Endothelial cell of umbilical vein (primary cell): ENCODE data around the gene SPPL2B. TPM values are rescaled to one million over a fixed set of nuclear protein-coding genes. Genes with fewer than 3 reads are reported as not detected.
A peak's percentile ranks its signal among the peaks of the same experiment; 100 is the strongest.

Experiments used
- BruUV-seq: library from RNA; stranded (reverse); fragments of 400-500 nt; replicated peaks from 2 replicates; lab custom pipeline; 2021; lab: Mats Ljungman, UMichigan
- CTCF ChIA-PET: fragments of 300-600, 350-600 bp; sonication (Branson Sonifier 250); formaldehyde crosslinking; loops from one replicate; lab custom pipeline; 2021; ENCODE audit warnings: antibody characterized with exemption, inconsistent platforms; lab: Charles Lee
- POLR2A ChIA-PET: fragments of 300-600, 350-600 bp; sonication (Branson Sonifier 250); formaldehyde crosslinking; loops from one replicate; lab custom pipeline; 2021; ENCODE audit warnings: antibody characterized with exemption, inconsistent platforms; lab: Charles Lee
- DNase-seq: peaks from one replicate; pipeline ENCODE4 v3.0.0-alpha.2; 2011; ENCODE audit warnings: low read depth, low spot score
- FAIRE-seq: peaks from 2 replicates; lab custom pipeline; 2011; peaks lifted over from hg19 to GRCh38; lab: Jason Lieb, UNC
- H2AFZ ChIP-seq: 2 replicates; pipeline ENCODE4 v1.6.0; 2012; ENCODE audit warnings: low read depth, low read length, control low read depth, inconsistent platforms
- H3K27ac ChIP-seq: 2 replicates; pipeline ENCODE4 v1.5.1; 2011; ENCODE audit warnings: low read depth, mild to moderate bottlenecking, control low read depth, low read length, moderate library complexity; ENCODE audit not compliant: insufficient read depth
- H3K27me3 ChIP-seq, 2 experiments: 2 replicates each; pipeline versions ENCODE4 v1.6.0 to v1.6.1; 2011; ENCODE audit warnings: low read length in 2 of 2, mixed read lengths in 1 of 2; ENCODE audit not compliant: control insufficient read depth in 2 of 2, insufficient read depth in 2 of 2
- H3K36me3 ChIP-seq, 2 experiments: 2 replicates in 1 of 2; 3 replicates in 1 of 2; pipeline ENCODE4 v1.5.1; 2011; ENCODE audit warnings: low read length in 2 of 2, mild to moderate bottlenecking in 1 of 2, moderate library complexity in 1 of 2; ENCODE audit not compliant: control insufficient read depth in 2 of 2, insufficient read depth in 2 of 2; ENCODE audit errors: extremely low read depth in 1 of 2
- H3K4me1 ChIP-seq: 3 replicates; pipeline ENCODE4 v1.5.1; 2011; ENCODE audit warnings: mild to moderate bottlenecking, low read length; ENCODE audit not compliant: control insufficient read depth, insufficient read depth; ENCODE audit errors: extremely low read depth
- H3K4me2 ChIP-seq: 2 replicates; pipeline ENCODE4 v1.6.1; 2011; ENCODE audit warnings: low read length, control low read depth, mixed read lengths; ENCODE audit not compliant: insufficient read depth
- H3K4me3 ChIP-seq, 3 experiments: fragments of 200-600 bp in 1 of 3; sonication (generic), shearing (Covaris generic) in 1 of 3; replicated peaks in 1 of 3; 2 replicates each; pipeline ENCODE4 v1.5.1; 2011 to 2016; ENCODE audit warnings: control low read depth in 3 of 3, low read length in 3 of 3, mild to moderate bottlenecking in 2 of 3, inconsistent platforms in 1 of 3, low read depth in 1 of 3, moderate library complexity in 1 of 3; ENCODE audit not compliant: insufficient read depth in 1 of 3
- H3K79me2 ChIP-seq: 2 replicates; pipeline ENCODE4 v1.6.0; 2012; ENCODE audit warnings: low read length, inconsistent platforms; ENCODE audit not compliant: control insufficient read depth, insufficient read depth
- H3K9ac ChIP-seq: replicated peaks from 2 replicates; pipeline ENCODE3; 2011; ENCODE audit warnings: low read length, control low read depth; ENCODE audit not compliant: insufficient read depth; ENCODE audit errors: extremely low read depth
- H3K9me1 ChIP-seq: replicated peaks from 3 replicates; pipeline ENCODE4 v1.6.0; 2011; ENCODE audit warnings: mild to moderate bottlenecking, low read length; ENCODE audit not compliant: control insufficient read depth, insufficient read depth; ENCODE audit errors: extremely low read depth
- H3K9me3 ChIP-seq: replicated peaks from 2 replicates; pipeline ENCODE4 v1.5.1; 2012; ENCODE audit warnings: low read length, inconsistent platforms; ENCODE audit not compliant: control insufficient read depth, insufficient read depth
- H4K20me1 ChIP-seq: replicated peaks from 2 replicates; pipeline ENCODE3; 2011; ENCODE audit warnings: mild to moderate bottlenecking, low read length; ENCODE audit not compliant: control insufficient read depth, insufficient read depth; ENCODE audit errors: extremely low read depth
- CTCF ChIP-seq, 2 donors: IDR thresholded peaks; 1 replicate in 1 of 2; 2 replicates in 1 of 2; pipeline ENCODE4 v1.5.1; 2011; ENCODE audit warnings: low read length in 2 of 2, mild to moderate bottlenecking in 2 of 2, moderate library complexity in 2 of 2, control low read depth in 1 of 2, inconsistent platforms in 1 of 2, low read depth in 1 of 2; ENCODE audit not compliant: insufficient read depth in 1 of 2; ENCODE audit errors: extremely low read depth in 1 of 2
- EZH2 ChIP-seq: IDR thresholded peaks from 2 replicates; pipeline ENCODE4 v1.6.1; 2012; ENCODE audit warnings: borderline replicate concordance, low read depth, mild to moderate bottlenecking, moderate library complexity, low read length, inconsistent platforms; ENCODE audit not compliant: severe bottlenecking
- FOS ChIP-seq: IDR thresholded peaks from 2 replicates; pipeline ENCODE4 v1.6.1; 2011; ENCODE audit warnings: mild to moderate bottlenecking, low read length, moderate library complexity, borderline replicate concordance; ENCODE audit not compliant: insufficient read depth
- MYC ChIP-seq: IDR thresholded peaks from one replicate; pipeline ENCODE4 v1.6.1; 2011; ENCODE audit warnings: mild to moderate bottlenecking, low read depth, low read length
- POLR2A ChIP-seq: IDR thresholded peaks from 2 replicates; pipeline ENCODE4 v1.6.1; 2012; ENCODE audit warnings: low read depth, mild to moderate bottlenecking, control low read depth, low read length
- dilution Hi-C: fragments of 300-500 bp; cut with MboI; formaldehyde crosslinking; loops from one replicate; pipeline ENCODE4 v1.15.0; 2019; ENCODE audit warnings: low sequenced_read_pairs; ENCODE audit not compliant: extremely low pct_ligation_motif_present
- intact Hi-C: fragments of 100-400 bp; cut with micrococcal nuclease; formaldehyde crosslinking; loops from one replicate; pipeline ENCODE4 v1.10.0; 2022
- polyA plus RNA-seq, 4 experiments: library from polyadenylated mRNA; depleted of rRNA in 3 of 4; stranded (reverse) in 3 of 4; unstranded in 1 of 4; fragments of >200 nt; gene quantifications; 2 replicates each; pipeline versions ENCODE4 v1.2.1 to v1.2.3, GENCODE V29; 2011 to 2012; ENCODE audit warnings: missing spikeins in 1 of 4
- total RNA-seq: library from RNA; stranded (reverse); gene quantifications from 2 replicates; pipeline ENCODE4 v1.2.3, GENCODE V29; 2021
- TF ChIP-seq, protein P1 (sequence below): IDR thresholded peaks from 2 replicates; pipeline ENCODE4 v1.6.1; 2011; ENCODE audit not compliant: insufficient read depth, insufficient read length

Gene SPPL2B
- total and polyA plus RNA-seq, 2 donors (not counting 3 experiments of a cell fraction or from before 2014, with no cell fraction given): 60.7 to 62.7 TPM

- CTCF ChIA-PET: interaction anchor here (0.7 to 1.8 kb wide), 10 partner anchors 10 to 235 kb away, joined by 3 to 12 read pairs (median 4); no protein-coding TSS in a partner anchor
- Histone ChIP-seq H3K27ac (no peak overlapping the region), H3K9ac (no peak overlapping the region), H3K9me3 (no peaks in the 10 kb centered on the region), H3K27me3 (peaks cover 3 to 4% of the 10 kb centered on the region in 2 experiments), H3K4me3 (no peak overlapping the region), H4K20me1 (no peaks in the 10 kb centered on the region), H3K36me3 (no peaks in the 10 kb centered on the region), H3K4me1 (no peaks in the 10 kb centered on the region), H3K9me1 (no peaks in the 10 kb centered on the region), H3K79me2 (no peaks in the 10 kb centered on the region), H3K4me2 (no peak overlapping the region), H2AFZ (no peak overlapping the region)
- BruUV-seq: no TSS peak
- intact Hi-C loops: loop anchor here (1.0 to 10.0 kb wide), 4 partner anchors 116 to 234 kb away; partner anchors contain the start of genes PLEKHJ1 and SF3A2
- peak; percentile 73 for DNase-seq
- TF ChIP-seq FOS: no peak
- peak; percentile 60 to 67 for TF ChIP-seq CTCF (IDR thresholded peaks at IDR 0.05; ENCODE audit: extremely low read depth in 1 of 2, insufficient read depth in 1 of 2, low read depth in 1 of 2, low read length in 2 of 2)
- no peak for TF ChIP-seq MYC
- TF ChIP-seq EZH2: no peak
- TF ChIP-seq, protein P1, sequence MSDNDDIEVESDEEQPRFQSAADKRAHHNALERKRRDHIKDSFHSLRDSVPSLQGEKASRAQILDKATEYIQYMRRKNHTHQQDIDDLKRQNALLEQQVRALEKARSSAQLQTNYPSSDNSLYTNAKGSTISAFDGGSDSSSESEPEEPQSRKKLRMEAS: peak; percentile 83
- TF ChIP-seq POLR2A: no peak
- POLR2A ChIA-PET: no interaction called here
- dilution Hi-C loops: no loop called here
- peak; percentile 85 for FAIRE-seq
These were observed 62.7 kb downstream of the SPPL2B start for GRCh38 chr19:2391118-2391725.
